Stimulated activated CD4-positive, alpha-beta T cell treated with anti-CD3 and anti-CD28 coated beads, Interleukin-15, amount 100 ng/mL, for 48 hours (primary cell): Measurements from ENCODE around the gene DGKE.

Experiments
- DNase-seq, 2 donors: peaks; one replicate each; pipeline ENCODE4 v3.0.0-alpha.2; 2020; ENCODE audit warnings: low read depth in 2 of 2

Gene DGKE

DNA sequence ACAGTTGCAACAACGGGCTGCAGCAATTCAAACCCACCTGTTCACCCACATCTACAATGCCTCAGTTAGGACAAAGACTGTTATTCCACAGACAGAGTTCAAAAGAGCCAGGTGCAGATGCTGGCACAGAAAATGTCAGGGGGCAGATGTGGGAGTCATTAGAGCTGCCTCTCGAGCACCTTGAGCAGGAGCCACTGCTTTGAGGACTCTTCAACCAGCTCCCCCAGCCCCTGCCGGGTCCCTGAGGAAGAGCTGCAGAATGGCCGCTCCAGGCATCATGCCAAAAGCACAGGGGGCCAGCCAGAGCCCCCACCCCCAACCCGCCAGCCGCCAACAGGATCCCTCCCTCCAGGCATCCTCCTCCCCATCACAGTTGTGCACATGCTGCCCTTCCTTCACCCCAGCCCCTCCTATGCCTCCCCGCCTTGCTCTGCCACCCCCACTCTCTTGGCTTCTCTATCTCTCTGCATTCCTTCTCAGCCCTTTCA lies 21.0 kb upstream of the DGKE start:
- DNase-seq, result no peak

DNA sequence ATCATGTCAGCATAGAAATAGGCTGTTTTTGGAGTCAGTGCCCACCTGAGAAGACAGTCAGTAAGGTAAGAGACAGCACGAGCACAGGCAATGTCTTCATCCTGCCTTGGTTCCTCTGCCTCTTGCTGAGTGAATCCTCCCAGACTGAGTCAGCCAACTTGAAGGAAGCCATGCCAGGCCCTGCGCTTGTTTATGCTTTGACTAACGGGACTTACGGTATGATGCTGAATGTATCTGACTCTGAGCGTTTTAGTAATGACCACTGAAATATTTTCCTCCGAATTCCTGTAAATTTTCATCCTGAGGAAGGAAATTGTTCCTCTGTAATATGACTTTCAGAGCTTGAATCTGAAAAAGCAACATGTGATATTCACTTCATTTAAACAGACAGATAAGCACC lies 18.2 kb upstream of the DGKE start:
- no peak for DNase-seq

DNA sequence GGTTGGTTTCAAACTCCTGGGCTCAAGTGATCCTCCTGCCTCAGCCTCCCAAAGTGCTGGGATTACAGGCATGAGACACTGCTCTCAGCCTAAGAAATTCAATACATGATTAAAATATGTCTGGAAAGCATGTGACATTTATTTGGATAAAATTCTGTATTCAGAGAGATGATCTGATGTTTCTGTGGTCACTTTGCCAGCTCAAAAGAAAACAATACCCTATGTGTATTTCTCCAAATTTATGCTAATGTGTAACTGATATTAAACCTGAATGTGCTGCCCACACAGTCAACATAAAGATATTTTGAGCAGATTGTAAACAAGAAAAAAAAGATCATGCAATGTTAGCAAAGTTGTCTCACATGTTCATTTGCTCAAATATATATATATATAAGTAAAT lies 16.9 kb upstream of the DGKE start:
- no peak for DNase-seq

DNA sequence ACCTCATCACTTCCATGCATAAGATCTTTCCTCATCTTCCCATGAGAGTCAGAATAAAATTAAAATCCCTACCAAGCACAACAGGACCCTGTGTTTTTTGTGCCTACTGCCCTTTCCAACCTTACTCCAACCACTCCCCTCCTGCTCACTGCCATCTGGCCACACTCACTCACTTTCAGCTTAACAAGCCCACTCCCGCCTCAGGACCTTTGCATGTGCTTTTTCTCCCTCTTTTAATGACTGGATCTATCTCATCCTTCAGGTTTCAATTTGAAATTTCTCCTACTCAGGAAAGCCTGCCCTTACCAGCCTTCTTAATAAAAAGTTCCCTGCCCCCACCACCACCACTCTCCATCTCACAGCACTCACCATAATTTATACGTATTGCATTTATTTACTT lies 14.9 kb upstream of the DGKE start:
- DNase-seq, result no peak

DNA sequence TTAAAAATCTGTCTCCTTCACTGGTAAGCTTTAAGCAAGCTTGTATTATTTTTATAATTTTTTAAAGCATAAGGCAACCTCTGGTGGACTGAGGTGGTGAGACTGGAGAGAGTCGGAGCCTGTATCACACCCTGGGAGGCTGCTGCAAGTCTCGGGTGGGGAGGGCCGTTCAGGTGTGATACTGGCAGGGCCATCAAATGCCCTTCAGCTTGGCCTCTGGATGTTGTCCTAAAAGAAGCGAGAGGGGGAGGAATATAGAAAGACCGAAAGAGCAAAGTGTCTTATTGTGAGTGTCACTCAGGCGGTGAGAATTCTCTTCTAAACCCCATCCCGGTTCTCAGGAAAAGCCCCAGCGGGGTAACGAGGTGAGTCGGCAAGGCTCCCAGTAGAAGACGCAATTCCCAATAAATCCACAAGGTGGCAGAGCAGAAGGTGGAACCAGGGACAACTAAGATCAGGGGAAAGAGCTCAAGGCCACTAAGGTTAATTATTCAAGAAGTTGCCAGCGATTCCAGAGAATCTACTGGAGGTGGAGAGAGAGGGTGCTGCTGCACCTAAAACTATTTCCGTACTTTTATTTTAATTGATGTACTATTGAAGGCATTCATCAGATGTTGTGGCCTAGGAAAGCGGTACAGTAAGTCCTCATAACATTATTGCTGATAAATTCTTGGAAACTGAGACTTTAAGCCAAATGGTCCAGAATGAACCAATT lies 14.4 kb upstream of the DGKE start:
- DNase-seq, result peak; percentile 53 to 70

DNA sequence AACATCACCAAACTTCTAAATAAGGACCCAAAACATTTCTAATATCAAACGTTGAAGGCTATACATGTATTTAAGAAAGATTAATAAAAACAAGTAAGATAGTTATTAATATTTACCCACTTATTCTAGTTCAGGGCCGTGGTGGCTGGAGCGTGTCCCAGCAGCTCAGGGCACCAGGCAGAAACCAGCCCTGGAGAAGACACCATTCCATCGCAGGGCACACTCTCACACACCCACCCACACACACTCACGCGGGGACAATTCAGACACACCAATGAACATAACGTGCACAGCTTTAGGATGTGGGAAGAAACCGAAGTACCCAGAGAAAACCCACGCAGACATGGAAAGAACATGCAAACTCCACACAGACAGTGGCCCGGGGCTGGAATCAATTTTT lies 13.7 kb upstream of the DGKE start:
- DNase-seq, result no peak

DNA sequence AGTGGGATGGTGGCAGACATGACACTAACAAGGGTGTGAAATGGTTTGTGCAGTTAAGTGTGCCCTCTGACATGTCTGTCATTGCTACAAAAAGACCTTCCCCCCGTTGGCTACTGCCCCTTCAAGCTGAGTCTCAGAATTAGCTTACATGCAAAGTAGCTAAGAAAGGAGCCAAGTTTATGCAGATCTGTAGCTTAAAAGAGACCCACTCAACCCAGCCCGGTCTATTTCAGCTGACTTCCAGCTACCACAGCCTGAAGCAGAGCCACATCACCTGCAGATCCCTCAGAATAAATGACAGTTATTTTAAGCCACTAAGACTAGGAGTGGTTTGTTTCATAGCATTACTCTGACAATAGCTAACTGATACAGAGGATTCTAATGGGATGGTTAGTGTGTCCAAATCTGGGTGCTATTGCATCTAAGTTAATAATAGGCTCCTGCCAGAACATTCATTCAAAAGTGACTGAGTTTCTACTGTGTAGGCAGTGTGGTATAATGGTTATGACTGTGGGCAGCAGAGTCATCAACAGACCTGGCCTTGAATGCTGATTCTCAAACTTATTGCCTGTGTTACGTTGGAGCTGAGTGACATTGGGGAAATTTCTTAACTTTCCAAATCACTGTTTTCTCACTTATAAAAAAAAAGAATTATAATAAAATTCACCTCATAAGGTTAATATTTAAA lies 12.0 kb upstream of the DGKE start:
- no peak for DNase-seq

DNA sequence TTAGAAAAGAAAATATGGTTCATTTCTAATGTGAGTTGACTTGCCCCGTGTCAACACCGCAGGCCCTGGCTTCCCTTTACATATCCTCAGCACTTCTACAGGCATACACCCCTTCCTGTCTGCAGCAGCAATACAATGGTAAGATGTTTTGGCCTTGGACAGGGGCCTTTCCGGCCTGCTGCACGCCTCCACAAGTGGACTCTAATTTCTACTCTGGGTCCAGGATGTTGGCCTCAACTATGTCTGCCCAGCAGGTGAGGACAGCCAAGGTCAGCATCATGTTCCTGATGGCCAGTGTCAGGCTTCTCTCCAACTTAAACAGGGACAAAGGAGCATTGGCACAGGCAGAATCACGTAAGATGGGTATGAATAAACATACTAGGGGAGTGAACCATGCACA lies 11.2 kb upstream of the DGKE start:
- no peak for DNase-seq

DNA sequence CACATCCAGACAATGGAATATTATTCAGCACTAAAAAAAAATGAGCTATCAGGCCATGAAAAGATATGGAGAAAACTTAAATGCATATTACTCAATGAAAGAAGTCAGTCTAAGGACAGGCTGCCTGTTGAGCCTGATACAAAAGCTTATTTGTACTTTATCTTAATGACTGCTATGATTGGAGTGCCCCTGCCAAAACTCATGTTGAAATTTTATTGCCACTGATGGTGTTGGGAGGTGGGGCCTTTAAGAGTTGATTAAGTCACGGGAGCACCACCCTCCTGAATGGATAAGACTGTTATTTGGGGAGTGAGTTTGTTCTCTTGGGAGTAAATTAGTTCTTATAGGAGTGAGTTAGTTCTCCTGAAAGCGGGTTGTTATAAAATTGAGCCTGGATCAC lies 10.1 kb upstream of the DGKE start:
- no peak for DNase-seq

DNA sequence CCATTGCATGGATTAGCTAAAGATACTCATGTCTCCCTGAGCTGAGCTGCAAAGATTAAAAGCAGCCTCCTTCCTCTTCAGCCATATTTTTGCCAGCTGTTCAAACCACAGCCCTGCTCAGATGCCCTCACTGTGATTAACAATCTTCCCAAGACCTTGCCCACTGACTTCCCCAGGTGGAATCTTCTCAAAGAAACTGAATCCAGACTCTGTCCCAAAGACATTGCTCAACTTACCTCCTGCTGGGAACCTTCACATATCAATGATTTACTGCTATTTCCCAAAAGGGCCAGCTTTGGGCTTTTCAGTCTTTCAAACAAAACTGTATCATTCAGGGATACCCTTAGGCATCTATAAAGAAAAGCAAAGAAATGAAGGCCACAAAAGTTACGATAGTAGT lies 9.4 kb upstream of the DGKE start:
- no peak for DNase-seq

DNA sequence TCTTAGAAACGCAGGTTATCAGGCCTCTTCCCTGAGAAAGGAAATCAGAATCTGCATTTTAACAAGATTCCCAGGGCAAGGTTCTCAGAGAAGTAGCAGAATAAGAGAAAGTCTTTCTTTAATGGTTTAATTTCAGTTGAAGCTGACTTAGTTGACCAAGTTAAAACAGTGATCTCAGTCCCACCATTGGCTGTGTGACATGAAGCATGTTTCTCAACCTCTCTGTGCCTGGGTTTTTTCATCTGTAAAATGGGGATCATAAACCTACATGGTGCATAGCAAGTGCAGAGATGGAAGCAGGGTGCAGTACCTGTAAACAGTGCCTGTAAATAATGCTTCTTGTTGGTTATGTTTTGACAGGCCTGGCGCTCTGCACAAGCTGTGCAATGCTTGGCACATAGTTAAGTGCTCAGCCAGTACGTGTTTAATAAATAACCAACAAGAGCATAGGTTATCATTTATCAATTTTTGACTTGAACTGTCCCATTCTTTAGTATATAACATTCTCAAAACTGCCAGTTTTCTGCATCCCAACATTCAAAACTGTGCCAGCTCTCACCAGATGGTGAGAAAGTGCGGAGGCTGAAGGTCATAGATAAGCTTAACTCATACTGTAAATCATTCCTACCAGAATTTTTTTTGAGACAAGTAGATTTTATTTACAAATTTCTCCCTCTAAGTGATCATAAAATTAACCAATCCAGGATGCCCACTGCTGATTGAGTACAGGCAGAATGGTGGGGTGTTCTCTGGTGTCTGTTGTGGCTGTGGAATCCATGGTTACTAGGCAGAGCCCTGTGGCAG lies 7.1 kb upstream of the DGKE start:
- no peak for DNase-seq

DNA sequence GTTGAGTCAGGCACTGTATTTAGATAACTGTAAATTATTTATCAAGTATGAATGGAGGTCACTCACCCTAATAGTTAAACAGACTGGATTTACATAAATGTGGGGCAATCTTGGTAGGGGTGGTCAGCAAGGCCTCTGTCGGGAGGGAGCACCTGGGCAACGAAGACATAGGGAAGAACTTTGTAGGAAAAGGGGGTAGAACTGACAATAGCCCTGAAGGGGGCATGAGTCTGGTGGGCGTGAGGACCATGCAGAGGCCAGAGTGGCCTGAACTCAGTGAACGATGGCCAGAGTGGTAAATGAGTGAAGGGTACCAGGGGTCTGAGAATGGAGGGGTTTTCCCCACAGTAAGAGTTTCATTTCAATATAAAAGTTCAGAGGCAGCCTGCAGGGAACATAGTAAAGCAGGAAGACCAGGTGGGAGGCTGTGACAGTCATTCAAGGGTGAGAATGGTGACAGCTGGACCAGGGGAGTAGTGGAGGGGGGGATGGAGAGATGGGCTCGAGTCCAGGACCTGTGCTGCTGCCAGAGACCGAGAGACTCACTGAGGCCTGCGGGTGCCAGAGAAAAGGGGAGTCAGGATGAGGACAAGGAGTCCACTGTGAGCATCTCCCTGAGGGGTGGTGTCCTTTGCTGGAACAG lies 3.1 kb upstream of the DGKE start:
- no peak for DNase-seq

DNA sequence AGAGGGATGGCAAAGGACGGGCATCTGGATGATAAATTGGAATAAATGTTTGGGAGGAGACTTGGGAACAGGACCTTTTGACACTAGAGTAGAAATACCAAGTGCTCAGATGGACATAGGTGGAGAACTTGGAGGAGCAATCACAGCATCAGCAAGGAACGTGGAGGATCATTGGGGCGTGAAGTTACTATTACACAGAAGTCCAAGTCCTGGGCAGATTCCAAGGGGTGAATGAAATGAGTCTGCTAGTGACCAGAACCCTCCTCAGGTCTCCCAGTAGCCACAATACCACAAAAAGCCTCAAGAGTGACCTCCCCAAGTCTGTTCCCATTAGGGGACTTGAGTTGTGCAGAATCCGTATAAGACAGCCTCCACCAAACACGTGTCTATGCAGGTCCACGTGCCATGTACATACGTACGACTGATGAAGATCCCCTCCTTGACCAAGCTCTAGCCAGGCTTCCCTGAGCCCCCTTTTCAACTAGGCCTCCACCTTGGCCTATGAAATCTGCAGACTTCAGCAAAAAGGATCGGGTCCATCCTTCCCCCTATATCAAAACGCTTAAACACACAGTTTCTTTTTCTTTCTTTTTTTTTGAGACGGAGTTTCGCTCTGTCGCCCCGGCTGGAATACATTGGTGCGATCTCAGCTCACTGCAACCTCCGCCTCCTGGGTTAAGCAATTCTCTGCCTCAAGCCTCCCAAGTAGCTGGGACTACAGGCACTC lies 2.4 kb upstream of the DGKE start:
- no peak for DNase-seq

DNA sequence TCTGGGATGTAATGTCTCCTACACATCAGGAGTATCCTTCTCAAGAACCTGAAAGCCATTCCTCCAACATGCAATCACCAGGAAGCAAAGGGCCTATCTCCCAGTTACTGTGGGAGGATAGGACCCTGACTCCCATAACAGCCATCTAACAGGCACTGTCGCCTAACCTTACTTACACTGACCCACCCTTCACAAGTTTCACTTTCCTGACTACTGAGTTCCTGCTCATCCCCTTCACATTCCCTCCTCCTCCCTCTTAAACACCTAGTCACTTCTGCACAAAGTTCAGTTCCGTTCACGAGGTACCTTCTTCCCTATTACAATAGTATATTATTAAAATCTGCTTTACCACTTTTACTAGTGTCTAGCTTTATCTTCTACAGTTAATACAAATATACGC lies 1.5 kb upstream of the DGKE start:
- no peak for DNase-seq

DNA sequence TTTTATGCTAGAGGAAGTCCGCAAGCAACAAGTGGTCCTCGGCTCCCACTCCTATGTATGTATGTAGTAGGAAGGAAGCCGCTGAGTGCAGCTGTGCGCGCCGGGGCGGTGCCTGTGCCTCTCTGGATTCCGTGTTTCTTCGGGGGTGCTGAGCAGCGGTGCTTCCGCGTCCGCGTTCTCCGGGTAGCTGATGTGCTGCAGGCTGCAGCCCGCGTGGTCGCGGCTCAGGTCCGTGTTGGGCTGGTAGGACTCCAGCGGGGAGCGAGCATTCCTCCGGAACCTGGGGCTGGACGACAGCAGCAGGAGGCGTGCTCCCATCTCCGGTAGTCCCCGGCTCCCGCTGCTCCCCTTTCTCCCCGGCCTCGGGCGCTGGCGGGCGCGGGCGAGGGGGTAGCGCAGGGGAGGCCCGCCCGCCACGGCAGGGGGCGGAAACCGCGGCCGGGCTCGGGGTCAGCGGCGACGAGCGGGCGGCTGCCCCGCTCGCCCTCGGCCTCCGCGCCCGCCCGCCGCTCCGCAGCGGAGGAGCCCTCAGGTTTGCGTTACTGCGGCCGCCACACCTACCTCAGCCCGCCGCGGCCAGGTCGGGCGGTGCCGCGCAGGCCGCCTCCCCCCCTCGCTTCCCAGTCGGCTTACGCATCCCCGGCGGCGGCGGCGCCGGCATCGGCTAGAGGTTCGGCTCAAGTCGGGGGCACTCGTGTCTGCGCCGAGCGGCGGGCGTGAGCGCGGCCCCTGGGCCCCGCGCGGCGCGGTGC lies 718 bp upstream of the DGKE start:
- peak; percentile 40 to 54 for DNase-seq

DNA sequence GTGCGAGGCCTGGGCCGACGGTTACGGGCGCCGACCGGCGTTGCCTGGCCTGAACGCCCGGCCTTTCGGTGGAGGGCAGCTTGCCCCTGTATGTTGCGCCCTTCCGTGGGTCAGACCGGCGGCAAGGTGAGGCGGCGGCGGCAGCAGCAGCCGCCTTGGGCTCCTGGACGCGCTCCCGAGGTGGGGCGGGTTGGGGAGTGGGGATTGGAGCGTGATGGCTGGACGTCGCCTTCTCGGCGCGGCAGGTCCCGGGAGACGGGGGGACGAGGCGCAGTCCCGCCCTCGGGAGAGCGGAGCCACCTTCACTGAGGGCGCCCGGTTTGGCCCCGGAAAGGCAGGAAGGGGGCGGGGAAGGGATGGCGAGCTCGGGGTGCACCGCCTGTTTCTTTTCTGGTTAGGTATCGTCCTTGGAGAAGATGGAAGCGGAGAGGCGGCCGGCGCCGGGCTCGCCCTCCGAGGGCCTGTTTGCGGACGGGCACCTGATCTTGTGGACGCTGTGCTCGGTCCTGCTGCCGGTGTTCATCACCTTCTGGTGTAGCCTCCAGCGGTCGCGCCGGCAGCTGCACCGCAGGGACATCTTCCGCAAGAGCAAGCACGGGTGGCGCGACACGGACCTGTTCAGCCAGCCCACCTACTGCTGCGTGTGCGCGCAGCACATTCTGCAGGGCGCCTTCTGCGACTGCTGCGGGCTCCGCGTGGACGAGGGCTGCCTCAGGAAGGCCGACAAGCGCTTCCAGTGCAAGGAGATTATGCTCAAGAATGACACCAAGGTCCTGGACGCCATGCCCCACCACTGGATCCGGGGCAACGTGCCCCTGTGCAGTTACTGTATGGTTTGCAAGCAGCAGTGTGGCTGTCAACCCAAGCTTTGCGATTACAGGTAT lies 671 bp downstream of the DGKE start:
- DNase-seq, result peak; percentile 55 to 61

DNA sequence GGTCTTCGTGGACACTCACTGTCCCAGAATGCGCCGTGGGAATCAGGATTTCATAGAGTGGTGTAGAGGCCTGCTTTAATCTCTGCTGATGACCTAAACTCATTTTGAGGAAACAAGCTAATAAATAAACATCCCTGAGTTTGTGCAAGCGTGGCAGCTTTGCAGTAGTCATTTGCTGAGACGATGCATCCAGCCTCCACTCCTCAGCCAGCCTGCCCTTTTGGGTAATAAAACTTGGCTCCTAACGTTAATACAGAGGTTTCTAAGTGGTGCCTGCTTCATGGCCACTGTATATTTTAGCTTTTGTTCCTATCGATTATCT lies 1.3 kb downstream of the DGKE start:
- no peak for DNase-seq

DNA sequence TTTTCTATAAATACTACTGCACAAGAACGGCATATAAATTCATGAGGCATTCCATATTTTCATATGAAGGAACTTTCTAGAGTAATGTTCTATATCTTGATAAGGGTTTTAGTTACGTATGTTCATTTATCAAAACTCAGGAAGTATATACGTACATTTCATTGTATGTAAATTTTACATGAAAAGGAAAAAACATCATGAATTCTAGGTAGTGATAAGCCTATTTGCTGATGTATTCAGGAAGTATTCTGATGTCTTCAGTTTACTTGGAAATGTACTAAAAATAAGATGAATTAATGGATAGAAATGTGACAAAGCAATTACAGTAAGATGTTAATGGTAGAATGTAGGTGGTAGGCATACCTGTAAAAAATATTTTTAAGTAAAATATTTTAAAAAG lies 4.7 kb downstream of the DGKE start:
- DNase-seq, result no peak

DNA sequence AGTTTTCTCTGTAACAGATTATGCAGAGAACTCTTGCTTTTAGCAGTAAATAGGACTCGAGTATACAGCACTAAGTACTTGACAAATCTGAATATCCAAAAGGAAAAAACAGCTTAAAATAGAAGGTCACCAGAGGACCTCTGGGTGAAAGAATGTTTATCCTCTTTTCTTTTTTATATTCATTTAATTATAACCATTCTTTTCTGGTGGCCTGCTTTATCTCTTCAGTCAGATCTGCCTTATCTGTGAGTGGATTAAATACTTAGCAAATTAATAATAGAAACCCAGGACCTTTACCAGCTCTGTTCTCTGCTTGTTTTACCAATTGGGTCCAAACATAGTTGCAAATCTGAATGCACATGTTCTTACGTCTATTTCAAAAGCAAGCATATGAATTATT lies 8.6 kb downstream of the DGKE start:
- no peak for DNase-seq

DNA sequence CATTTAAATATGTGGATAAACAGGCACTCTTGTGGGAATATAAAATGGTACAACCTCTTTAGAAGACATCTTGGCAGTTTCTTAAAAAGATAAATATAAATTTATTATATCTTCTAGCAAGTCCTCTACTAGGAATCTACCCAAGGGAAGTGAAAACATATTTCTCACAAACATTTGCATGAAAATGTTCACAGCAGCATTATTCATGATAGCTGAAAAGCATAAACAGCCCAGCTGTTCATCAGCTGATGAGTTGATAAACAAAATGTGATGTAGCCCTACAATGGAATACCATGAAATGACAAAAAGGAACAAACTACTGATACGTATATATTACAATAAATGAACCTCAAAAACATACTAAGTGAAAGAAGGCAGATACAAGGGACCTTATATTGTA lies 12.0 kb downstream of the DGKE start:
- no peak for DNase-seq
